Neuronal stem cell (in vitro differentiated cells): ENCODE data around the gene NECAP2.
A peak's percentile ranks its signal among the peaks of the same experiment; 100 is the strongest.
"Not testable (repeated sequence)": the region's sequence is repeated elsewhere in the genome, so short reads cannot be mapped to it uniquely, and the experiment has no call there.

Experiments
- DNase-seq: peaks from one replicate; pipeline ENCODE4 v3.0.0-alpha.2; 2013; ENCODE audit warnings: low spot score
- H2AFZ ChIP-seq: one replicate; pipeline ENCODE4 v1.6.1; 2013; ENCODE audit warnings: mild to moderate bottlenecking, low read length, inconsistent platforms
- H2AK5ac ChIP-seq: 2 replicates; pipeline ENCODE4 v1.6.1; 2013; ENCODE audit warnings: low read depth, mild to moderate bottlenecking, inconsistent platforms, low read length, moderate library complexity, mixed read lengths
- H2BK120ac ChIP-seq: 2 replicates; pipeline ENCODE4 v1.6.1; 2013; ENCODE audit warnings: low read depth, mild to moderate bottlenecking, inconsistent platforms, low read length, moderate library complexity, mixed read lengths
- H2BK12ac ChIP-seq: one replicate; pipeline ENCODE4 v1.6.1; 2013; ENCODE audit warnings: low read length, inconsistent platforms
- H2BK15ac ChIP-seq: 2 replicates; pipeline ENCODE4 v1.6.1; 2013; ENCODE audit warnings: mild to moderate bottlenecking, low read length, inconsistent platforms, mixed read lengths
- H2BK5ac ChIP-seq: one replicate; pipeline ENCODE4 v1.6.1; 2013; ENCODE audit warnings: inconsistent platforms, mild to moderate bottlenecking, low read length, moderate library complexity
- H3K14ac ChIP-seq: one replicate; pipeline ENCODE4 v1.6.1; 2013; ENCODE audit warnings: low read length, inconsistent platforms
- H3K18ac ChIP-seq: 2 replicates; pipeline ENCODE4 v1.6.1; 2013; ENCODE audit warnings: low read length, inconsistent platforms
- H3K23ac ChIP-seq: 2 replicates; pipeline ENCODE4 v1.6.1; 2013; ENCODE audit warnings: low read depth, mild to moderate bottlenecking, mixed read lengths, low read length, inconsistent platforms; ENCODE audit not compliant: poor library complexity
- H3K27ac ChIP-seq: replicated peaks from 3 replicates; pipeline ENCODE4 v1.5.1; 2013; ENCODE audit warnings: low read length, inconsistent platforms
- H3K27me3 ChIP-seq, 3 experiments: 2 replicates each; pipeline ENCODE4 v1.6.1; 2013; ENCODE audit warnings: low read length in 3 of 3, mild to moderate bottlenecking in 2 of 3, inconsistent platforms in 1 of 3, low read depth in 1 of 3, mixed read lengths in 1 of 3, moderate library complexity in 1 of 3; ENCODE audit not compliant: control insufficient read depth in 3 of 3, insufficient read depth in 3 of 3
- H3K36me3 ChIP-seq, 2 donors: replicated peaks in 1 of 2; 2 replicates each; pipeline ENCODE4 v1.6.1; 2013; ENCODE audit warnings: low read length in 2 of 2; ENCODE audit not compliant: control insufficient read depth in 2 of 2, insufficient read depth in 2 of 2
- H3K4ac ChIP-seq: 2 replicates; pipeline ENCODE4 v1.6.1; 2013; ENCODE audit warnings: inconsistent platforms, mild to moderate bottlenecking, low read length, moderate library complexity
- H3K4me1 ChIP-seq, 2 donors: 1 replicate in 1 of 2; 2 replicates in 1 of 2; pipeline ENCODE4 v1.6.1; 2013; ENCODE audit warnings: low read length in 2 of 2, low read depth in 1 of 2; ENCODE audit not compliant: control insufficient read depth in 2 of 2, insufficient read depth in 1 of 2
- H3K4me2 ChIP-seq: one replicate; pipeline ENCODE4 v1.6.1; 2013; ENCODE audit warnings: mild to moderate bottlenecking, low read length, inconsistent platforms; ENCODE audit not compliant: insufficient read depth, poor library complexity, severe bottlenecking
- H3K4me3 ChIP-seq, 2 donors: 2 replicates each; pipeline ENCODE4 v1.5.1; 2013; ENCODE audit warnings: low read length in 2 of 2, mild to moderate bottlenecking in 2 of 2, inconsistent platforms in 1 of 2, moderate library complexity in 1 of 2
- H3K79me1 ChIP-seq: one replicate; pipeline ENCODE4 v1.6.1; 2013; ENCODE audit warnings: low read depth, mild to moderate bottlenecking, inconsistent platforms, low read length, moderate library complexity
- H3K9ac ChIP-seq: one replicate; pipeline ENCODE4 v1.6.1; 2013; ENCODE audit warnings: mild to moderate bottlenecking, low read depth, low read length, inconsistent platforms; ENCODE audit not compliant: poor library complexity
- H3K9me3 ChIP-seq, 2 donors: replicated peaks in 1 of 2; 2 replicates each; pipeline versions ENCODE3 to v1.6.1; 2013; ENCODE audit warnings: low read length in 2 of 2, mild to moderate bottlenecking in 2 of 2, inconsistent platforms in 1 of 2, low read depth in 1 of 2, mixed read lengths in 1 of 2, moderate library complexity in 1 of 2; ENCODE audit not compliant: control insufficient read depth in 2 of 2, insufficient read depth in 1 of 2
- H4K8ac ChIP-seq: one replicate; pipeline ENCODE4 v1.6.1; 2013; ENCODE audit warnings: low read depth, mild to moderate bottlenecking, inconsistent platforms, low read length, moderate library complexity
- H4K91ac ChIP-seq: one replicate; pipeline ENCODE4 v1.6.1; 2013; ENCODE audit warnings: low read length, low read depth, mild to moderate bottlenecking, inconsistent platforms; ENCODE audit not compliant: poor library complexity
- WGBS, 2 donors: extraction: QIAGEN DNeasy Blood & Tissue Kit; methylation state at CpG; one replicate each; pipeline ENCODE4 v1.1.7; 2013; ENCODE audit warnings: missing lambda C conversion rate in 2 of 2, mixed read lengths in 1 of 2; ENCODE audit not compliant: insufficient read length in 2 of 2, insufficient replicate concordance in 1 of 2; ENCODE audit errors: extremely low coverage in 2 of 2; 5-methylcytosine and 5-hydroxymethylcytosine counted together

The NECAP2 gene

DNA sequence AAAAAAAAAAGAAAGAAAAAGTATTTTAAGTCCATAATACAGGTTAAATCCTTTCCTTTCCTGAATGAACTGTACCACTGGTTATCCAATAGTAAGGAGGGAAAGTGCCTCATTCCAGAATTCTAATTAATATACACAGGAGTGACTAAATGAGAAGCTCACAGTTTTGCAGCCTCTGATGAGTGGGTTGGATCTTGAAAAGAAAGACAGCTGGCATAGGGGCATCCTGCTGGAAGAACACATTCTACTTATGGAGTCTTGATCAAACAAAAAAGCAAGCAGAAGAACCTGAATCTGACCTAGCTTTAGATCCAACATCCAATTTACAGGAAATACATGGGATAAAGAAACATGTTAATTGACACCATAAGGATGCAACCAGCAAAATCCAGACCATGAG is 46.5 kb downstream of the NECAP2 start:
- not testable (repeated sequence) for H3K9ac ChIP-seq, H2AK5ac ChIP-seq, H3K4me2 ChIP-seq, H2BK120ac ChIP-seq, H3K18ac ChIP-seq, H4K91ac ChIP-seq, H4K8ac ChIP-seq, H3K4me3 ChIP-seq, H3K27ac ChIP-seq, H3K27me3 ChIP-seq, H3K14ac ChIP-seq, H2BK15ac ChIP-seq, H3K9me3 ChIP-seq, DNase-seq, H3K79me1 ChIP-seq, H2BK5ac ChIP-seq, H2AFZ ChIP-seq, H3K23ac ChIP-seq, H2BK12ac ChIP-seq, H3K4ac ChIP-seq
- peaks cover 8 to 72% of the 10 kb centered on the region in 2 donors for H3K36me3 ChIP-seq
- H3K4me1 ChIP-seq = peaks cover 6 to 15% of the 10 kb centered on the region in 2 donors

- H3K79me1 ChIP-seq, H3K14ac ChIP-seq, H2BK120ac ChIP-seq, H2BK12ac ChIP-seq, H2AFZ ChIP-seq, H3K23ac ChIP-seq, H3K9me3 ChIP-seq, H3K27me3 ChIP-seq, H3K4ac ChIP-seq, H3K18ac ChIP-seq, H3K27ac ChIP-seq, H2BK5ac ChIP-seq, H4K8ac ChIP-seq, H2BK15ac ChIP-seq, H4K91ac ChIP-seq, H3K4me2 ChIP-seq, H3K9ac ChIP-seq, H3K4me3 ChIP-seq, H2AK5ac ChIP-seq, DNase-seq: not testable (repeated sequence)
- no CpG with 5 or more reads among the region's 9 CpGs for WGBS, 2 donors
- Histone ChIP-seq H3K4me1 (peaks cover 16 to 17% of the 10 kb centered on the region in 2 donors), H3K36me3 (peaks cover 5 to 58% of the 10 kb centered on the region in 2 donors)
Measured at GRCh38 chr1:16489195-16489880, 48.8 kb downstream of the NECAP2 start.

GRCh38 chr1:16491056-16491675 is 50.6 kb downstream of the NECAP2 start:
- peaks cover 2 to 40% of the 10 kb centered on the region in 2 donors for H3K36me3 ChIP-seq
- no peak overlapping the region for H2AFZ ChIP-seq
- H4K8ac ChIP-seq = no peak overlapping the region
- DNase-seq = no peak
- no CpG with 5 or more reads among the region's 9 CpGs for WGBS, 2 donors
- no peak overlapping the region for H3K23ac ChIP-seq
- H2BK5ac ChIP-seq = no peak overlapping the region
- no peak overlapping the region for H2BK120ac ChIP-seq
- H3K79me1 ChIP-seq = peaks cover 3% of the 10 kb centered on the region
- H3K9me3 ChIP-seq = no peaks in the 10 kb centered on the region
- peak overlapping the region; percentile 92 for H3K9ac ChIP-seq
- H3K4me3 ChIP-seq = no peak overlapping the region
- peak overlapping the region; percentile 55 for H2BK15ac ChIP-seq
- peak overlapping the region; percentile 89 for H2AK5ac ChIP-seq
- peak overlapping the region; percentile 32 for H3K4me2 ChIP-seq
- no peak overlapping the region for H3K14ac ChIP-seq
- peaks cover 16 to 17% of the 10 kb centered on the region in 2 donors for H3K4me1 ChIP-seq
- H2BK12ac ChIP-seq = peak overlapping the region; percentile 75
- H3K27me3 ChIP-seq = no peaks in the 10 kb centered on the region
- H3K4ac ChIP-seq = no peak overlapping the region
- H3K18ac ChIP-seq = peak overlapping the region; percentile 81
- no peak overlapping the region for H4K91ac ChIP-seq
- peak overlapping the region; percentile 51 for H3K27ac ChIP-seq

DNA sequence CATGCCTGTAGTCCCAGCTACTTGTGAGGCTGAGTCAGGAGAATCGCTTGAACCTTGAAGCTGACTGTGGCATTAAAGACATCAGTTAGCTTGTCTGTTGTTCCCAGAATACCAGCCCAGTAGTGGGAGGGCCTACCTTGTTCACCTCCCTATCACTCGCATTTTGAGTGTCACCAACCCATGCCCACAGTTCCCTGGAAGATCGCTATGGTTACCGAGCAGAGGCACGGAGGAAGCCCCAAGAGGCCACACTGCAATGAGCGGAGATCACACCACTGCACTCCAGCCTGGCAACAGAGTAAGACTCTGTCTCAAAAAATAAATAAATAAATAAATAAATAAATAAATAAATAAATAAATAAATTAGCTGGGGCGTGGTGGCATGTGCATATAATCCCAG is 52.4 kb downstream of the NECAP2 start:
- H3K4me1 ChIP-seq = peaks cover 16 to 17% of the 10 kb centered on the region in 2 donors
- not testable (repeated sequence) for H3K4me2 ChIP-seq, H2BK15ac ChIP-seq, H2AK5ac ChIP-seq, H3K9me3 ChIP-seq, H4K8ac ChIP-seq, H2BK120ac ChIP-seq, H3K18ac ChIP-seq, H3K27me3 ChIP-seq, H3K27ac ChIP-seq, H3K9ac ChIP-seq, H4K91ac ChIP-seq, H3K14ac ChIP-seq, H3K23ac ChIP-seq, H3K4ac ChIP-seq, H2BK12ac ChIP-seq, H3K4me3 ChIP-seq, DNase-seq, H2AFZ ChIP-seq, H3K79me1 ChIP-seq, H2BK5ac ChIP-seq
- H3K36me3 ChIP-seq = peaks cover 2 to 28% of the 10 kb centered on the region in 2 donors
- WGBS, 2 donors = no CpG with 5 or more reads among the region's 7 CpGs
